GM18499 (cell line): Measurements from ENCODE around the gene PHTF1.
"Not testable (repeated sequence)": the region's sequence is repeated elsewhere in the genome, so short reads cannot be mapped to it uniquely, and the experiment has no call there.

Experiments
- ATAC-seq: cut with Tn5 transposase; IDR thresholded peaks from one replicate; pipeline ENCODE4 v1.9.1; 2021; ENCODE audit warnings: moderate number of reproducible peaks; ENCODE audit not compliant: insufficient read depth, unreplicated experiment

The PHTF1 gene

GRCh38 chr1:113742515-113742914, 16.8 kb downstream of the PHTF1 start:
- no peak for ATAC-seq

DNA sequence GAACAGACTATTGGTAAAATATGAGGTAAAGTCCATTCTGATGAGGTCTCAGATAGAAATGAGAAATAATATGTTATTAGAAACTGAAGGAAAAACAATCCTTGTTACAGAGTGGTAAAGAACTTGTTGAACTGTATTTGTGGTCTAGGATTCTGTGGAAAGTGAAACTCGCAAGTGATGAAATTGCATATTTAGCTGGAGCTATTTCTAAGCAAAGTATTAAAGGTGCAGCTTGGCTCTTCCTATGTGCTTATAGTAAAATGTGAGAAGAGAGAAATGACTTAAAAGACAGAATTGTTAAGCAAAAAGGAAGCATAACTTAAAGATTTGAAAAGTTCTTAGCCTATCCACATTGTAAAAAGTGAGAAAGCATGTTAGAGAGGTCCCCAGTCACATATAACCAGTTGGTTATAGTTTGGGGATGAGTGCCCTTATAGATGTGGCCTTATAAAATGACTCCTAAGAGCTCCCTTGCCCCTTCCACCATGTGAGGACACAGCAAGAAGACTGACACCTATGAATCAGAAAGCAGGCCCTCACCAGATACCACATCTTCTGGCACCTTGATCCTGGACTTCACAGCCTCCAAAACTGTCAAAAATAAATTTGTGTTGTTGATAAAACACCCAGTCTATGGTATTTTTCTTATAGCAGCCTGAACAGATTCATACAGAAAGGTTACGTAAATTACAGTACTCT, 24.8 kb downstream of the PHTF1 start:
- ATAC-seq = no peak

DNA sequence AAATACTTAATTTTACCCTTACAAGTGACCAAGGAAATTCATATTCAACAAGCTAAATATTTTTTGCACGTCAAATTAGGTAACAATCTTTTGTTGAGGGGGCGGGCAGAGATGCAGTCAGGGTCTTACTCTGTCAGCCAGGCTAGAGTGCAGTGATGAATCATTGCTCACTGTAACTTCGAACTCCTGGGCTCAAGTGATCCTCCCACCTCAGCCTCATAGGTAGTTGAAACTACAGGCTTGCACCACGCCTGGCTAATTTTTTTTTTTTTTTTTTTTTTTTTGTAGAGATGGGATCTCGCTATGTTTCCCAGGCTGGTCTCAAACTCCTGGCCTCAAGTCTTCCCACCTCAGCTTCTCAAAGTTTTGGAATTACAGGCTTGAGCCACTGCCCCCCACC, 26.5 kb downstream of the PHTF1 start:
- no peak for ATAC-seq

- ATAC-seq = no peak
Observed at GRCh38 chr1:113721010-113721409, 38.3 kb downstream of the PHTF1 start.

- not testable (repeated sequence) for ATAC-seq
Observed at GRCh38 chr1:113718621-113719020, 40.7 kb downstream of the PHTF1 start.

- ATAC-seq = not testable (repeated sequence)
Observed at GRCh38 chr1:113717506-113717905, 41.8 kb downstream of the PHTF1 start.

GRCh38 chr1:113714606-113715269, 44.5 kb downstream of the PHTF1 start:
- ATAC-seq = no peak

- ATAC-seq = no peak
Observed at GRCh38 chr1:113701429-113701828, 57.9 kb downstream of the PHTF1 start.

DNA sequence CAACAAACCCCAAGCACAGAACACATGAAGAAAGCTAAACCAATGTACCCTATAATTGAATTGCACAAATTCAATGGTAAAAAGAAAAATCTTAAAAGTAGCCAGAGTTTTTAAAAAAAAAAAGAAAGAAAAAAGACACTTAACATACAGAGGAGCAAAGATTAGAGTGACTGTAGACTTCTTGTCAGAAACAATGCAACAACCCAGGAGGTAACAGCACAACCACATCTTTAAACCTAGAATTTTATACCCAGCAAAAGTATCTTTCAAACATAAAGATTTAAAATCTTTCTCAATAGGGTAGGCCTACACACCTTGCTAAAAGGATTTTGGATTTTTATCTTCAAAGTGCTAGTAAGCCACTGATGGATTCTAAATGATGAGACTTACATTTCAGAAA, 64.4 kb downstream of the PHTF1 start:
- no peak for ATAC-seq

GRCh38 chr1:113692824-113693431, 66.4 kb downstream of the PHTF1 start:
- no peak for ATAC-seq

- ATAC-seq = no peak
Observed at GRCh38 chr1:113692342-113692741, 66.9 kb downstream of the PHTF1 start.

DNA sequence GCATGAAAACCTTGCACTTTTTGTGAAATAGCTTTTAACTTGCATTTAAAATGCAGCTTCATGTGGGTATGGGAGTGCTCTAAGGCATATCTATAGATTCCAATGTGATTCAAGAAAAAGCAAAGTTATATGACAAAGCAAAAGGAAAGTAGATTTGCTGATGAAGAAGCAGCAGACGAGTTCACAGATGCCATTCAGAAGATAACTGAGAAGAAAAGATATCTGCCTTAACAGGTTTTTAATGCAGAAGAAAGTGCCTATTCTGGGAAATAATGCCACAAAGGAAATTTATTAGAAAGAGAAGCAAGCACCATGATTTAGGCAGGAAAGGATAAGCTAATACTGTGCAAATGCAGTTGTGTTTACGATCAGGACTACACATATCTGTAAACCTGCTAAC, 68.1 kb downstream of the PHTF1 start:
- no peak for ATAC-seq

DNA sequence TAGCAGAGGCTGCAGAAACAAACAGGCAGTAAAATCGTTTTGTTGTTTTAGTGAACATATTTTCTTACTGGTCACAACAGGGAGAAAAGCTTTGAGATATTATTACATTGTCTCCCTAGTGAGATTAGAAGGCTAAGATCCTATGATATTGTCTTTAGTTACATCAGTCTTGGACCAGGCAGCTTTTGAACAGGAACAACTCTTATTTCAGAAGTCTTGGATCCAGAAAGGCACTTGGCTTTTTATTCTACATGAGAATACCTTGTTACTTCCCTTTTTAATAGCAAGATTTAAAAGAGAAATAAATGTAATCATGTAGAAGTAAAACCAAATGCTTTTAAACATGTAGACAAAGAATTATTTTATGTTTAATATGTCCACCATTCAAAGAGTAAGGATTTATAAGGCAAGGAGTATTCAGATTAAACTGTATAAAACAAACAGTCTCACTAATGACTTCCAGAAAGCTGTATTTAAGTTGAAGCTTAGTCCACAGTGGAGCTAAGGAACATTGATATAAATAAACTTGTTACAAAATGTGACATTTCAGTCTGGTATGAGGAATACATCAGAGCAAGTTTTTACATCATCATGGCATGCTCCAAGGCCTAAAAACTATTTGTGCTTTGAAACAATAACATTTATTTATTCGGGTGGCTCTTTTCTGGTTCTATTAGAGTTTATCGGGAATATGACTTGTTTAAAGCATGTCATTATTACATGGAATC, 72.2 kb downstream of the PHTF1 start:
- no peak for ATAC-seq

- no peak for ATAC-seq
Observed at GRCh38 chr1:113684153-113684541, 75.1 kb downstream of the PHTF1 start.

DNA sequence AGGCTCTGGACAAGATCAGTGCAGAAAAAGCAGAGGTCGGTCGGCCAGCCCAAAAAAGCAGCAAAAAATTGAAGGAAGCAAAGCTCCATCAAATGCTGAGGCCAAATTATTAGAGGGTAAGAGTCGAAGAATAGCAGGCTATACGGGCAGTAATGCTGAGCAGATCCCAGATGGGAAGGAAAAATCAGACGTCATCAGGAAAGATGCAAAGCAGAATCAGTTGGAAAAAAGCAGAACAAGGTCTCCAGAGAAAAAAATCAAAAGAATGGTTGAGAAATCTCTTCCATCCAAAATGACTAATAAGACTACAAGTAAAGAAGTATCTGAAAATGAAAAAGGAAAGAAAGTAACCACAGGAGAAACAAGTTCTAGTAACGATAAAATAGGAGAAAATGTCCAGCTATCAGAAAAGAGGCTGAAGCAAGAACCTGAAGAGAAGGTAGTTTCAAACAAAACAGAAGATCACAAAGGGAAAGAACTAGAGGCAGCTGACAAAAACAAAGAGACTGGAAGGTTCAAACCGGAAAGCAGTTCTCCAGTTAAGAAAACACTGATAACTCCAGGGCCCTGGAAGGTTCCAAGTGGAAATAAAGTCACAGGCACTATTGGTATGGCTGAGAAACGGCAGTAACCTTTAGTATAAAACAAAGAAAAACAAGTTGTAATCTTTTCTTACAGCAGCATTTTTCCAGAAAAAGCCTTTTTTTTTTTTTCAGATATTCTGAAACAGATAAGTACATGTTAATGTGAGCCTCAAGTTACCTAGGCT, 75.7 kb downstream of the PHTF1 start:
- no peak for ATAC-seq

DNA sequence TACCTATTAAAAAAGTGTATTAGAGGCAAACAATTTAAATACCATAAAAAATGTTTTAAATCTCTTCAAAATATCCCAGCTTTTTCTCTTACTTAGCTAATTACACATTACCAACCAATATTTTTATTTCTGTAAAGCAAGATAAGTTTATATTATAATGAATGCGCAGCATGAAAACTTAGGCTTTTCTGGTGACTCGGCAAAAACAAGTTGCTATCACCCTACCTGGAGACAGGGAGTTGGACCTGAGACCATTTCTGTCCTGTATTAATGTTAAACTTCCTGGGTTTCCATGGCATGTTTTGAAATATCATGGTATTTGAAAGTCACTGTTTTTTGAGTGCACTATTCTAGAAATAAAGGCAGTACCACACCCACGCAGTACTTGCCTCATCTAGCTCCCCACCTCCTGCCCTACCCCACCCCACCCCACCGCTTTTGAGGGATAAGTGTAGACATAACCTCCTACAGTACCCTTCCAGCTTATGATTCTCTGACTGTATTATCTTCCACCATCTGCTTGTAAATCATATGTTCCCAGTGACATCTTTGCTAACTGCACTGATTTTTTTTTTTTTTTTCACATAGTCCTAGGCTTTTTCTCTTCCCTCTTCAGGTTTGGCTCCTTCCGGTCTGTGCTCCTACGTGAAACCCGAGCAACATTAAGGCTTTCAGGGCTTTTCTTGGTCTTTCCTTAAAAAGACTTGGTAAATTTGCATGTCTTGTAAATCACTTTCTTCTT, 77.5 kb downstream of the PHTF1 start:
- ATAC-seq = no peak

GRCh38 chr1:113678159-113678469, 81.2 kb downstream of the PHTF1 start:
- ATAC-seq = no peak

DNA sequence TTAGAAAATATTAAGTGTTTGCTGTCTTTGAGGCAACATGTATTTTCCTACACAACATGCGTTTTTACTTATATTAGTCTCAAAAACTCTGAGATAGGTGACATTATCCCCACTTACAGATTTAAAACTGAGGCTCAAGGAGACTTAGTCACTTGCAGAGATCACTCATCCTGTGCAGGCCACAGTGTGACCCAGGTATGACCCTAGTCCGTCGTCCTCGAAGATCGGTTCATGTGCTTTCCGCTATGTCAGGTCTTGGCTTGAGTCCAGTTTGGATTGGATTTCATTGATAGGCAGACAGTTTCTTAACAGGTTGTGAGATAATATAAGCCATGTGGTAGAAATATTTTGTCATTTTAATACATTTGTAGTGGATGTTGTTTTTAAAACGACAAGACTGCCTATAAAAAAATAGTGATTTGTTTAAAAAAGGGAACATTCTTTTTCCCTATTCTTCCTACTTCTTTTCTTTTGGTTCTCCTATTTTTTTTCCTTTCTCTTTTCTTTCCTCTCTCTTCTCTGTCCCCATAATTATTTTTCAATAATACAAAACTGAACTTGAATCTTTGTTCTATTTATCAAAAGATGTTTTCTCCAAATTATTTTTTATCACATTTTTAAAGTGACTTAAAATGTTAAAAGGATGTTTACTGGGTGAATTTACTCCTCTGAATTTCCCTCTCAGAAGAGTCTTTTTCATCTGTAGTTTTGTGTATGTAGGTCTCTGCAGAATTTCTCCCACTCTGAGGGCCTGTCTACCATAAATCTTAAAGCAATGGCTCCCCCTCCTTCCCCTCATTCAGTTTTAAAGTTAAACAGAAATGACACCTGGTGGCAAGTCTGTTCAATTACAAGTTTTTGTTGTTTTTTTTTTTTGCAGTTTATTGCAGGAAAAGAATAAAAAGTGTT, 81.8 kb downstream of the PHTF1 start:
- ATAC-seq = no peak

DNA sequence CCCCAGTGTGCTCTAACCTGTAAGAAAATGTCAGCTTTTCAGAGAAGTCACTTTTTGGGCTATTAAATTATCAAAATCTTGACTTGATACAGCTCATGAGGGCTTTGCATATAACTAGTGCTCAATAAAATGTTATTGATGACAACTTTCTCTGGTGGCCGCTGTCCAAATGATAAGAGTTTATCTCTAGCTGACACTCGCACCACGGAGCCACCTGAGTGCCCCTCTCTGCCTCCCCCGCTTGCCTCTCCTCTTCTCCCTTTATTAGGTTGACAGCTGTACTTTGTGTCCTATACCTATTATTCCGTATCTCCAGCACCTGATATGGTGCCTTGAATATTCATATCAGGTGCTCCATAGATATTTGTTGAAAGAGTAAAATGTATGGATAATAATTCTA, 82.8 kb downstream of the PHTF1 start:
- ATAC-seq = no peak
